ENCODE results near the gene SDK2.

- no peak for TF ChIP-seq CTCF (conservative IDR thresholded peaks at IDR 0.05 in 1 of 2, IDR thresholded peaks at IDR 0.05 in 1 of 2; ENCODE audit: extremely low read depth in 1 of 2, insufficient read depth in 1 of 2, low read depth in 1 of 2, low read length in 2 of 2)
- TF ChIP-seq EZH2 (IDR thresholded peaks at IDR 0.05; ENCODE audit: borderline replicate concordance, low read length) = no peak
Observed at GRCh38 chr17:73564843-73565242, 79.4 kb downstream of the SDK2 start.
